Measurements from ENCODE around the gene BIK. TPM values are rescaled to one million over a fixed set of nuclear protein-coding genes. Genes with fewer than 3 reads are reported as not detected.

Gene BIK
- 1.1 and 1.3 TPM in 2 replicates for total RNA-seq

DNA sequence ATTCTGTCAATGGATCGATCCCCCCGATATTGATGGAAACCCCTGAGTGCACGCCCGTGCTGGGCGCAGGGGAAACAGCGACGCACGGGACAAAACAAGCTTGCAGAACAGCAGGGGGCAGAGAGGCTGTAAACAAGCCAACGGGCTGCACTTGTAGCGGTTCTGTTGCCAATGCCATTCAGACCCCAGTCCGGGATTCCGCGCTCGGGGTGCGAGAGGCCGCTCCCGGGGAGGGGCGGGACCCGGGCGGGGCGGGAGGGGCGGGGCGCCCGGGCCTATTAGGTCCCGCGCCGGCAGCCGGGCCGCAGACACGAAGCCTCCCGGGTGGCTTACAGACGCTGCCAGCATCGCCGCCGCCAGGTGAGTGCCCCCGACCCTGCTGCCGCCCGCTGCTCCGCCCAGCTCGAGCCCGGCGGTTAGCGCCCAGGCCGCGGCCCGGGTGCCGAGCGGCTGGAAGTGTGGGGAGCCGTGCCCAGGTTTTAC lies at the start of gene BIK:
TSS of gene BIK (plus strand) at position 307 of the 483 bp plus-strand sequence. CDS start 13,273 bp downstream, outside the sequence.

DNA sequence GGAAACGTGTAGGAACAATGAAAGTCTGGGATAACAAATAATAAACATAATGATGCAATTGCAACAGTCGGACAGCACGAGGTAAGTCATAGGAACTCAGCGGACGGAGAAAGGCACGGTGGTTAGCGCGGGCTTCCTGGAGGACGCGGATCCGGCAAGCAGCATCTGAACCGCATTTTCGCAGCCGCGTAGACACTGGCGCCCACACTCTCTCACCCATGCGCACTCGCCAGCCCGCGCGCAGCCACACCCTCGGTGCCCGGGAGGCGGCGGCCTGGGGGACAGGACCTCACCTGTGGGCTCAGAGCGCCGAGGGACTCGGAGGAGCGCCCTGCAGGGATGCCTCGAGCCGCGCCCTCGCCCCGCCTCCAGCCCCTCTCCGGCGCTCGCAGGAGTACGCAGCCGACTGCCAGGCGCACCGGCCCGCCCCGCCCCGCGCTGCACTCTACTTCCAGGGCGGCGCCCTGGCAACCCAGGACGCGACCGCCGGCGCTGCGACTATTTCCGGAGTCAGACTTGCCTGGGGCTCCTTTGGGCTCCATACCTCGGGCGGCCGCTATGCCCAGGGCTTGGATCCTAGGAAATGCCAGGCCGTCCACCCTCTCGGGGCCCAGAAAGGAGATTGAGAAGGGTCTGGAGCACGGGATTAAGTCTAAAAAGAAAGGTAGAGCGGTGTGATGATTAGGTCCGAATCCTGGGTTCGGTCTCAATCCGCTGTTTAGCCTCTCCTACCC lies 21.4 kb upstream of the BIK start, which contains the start of gene TTLL1:
TSS of gene TTLL1 (minus strand) at position 408 of the 734 bp plus-strand sequence. CDS start 13,805 bp downstream, outside the sequence.

DNA sequence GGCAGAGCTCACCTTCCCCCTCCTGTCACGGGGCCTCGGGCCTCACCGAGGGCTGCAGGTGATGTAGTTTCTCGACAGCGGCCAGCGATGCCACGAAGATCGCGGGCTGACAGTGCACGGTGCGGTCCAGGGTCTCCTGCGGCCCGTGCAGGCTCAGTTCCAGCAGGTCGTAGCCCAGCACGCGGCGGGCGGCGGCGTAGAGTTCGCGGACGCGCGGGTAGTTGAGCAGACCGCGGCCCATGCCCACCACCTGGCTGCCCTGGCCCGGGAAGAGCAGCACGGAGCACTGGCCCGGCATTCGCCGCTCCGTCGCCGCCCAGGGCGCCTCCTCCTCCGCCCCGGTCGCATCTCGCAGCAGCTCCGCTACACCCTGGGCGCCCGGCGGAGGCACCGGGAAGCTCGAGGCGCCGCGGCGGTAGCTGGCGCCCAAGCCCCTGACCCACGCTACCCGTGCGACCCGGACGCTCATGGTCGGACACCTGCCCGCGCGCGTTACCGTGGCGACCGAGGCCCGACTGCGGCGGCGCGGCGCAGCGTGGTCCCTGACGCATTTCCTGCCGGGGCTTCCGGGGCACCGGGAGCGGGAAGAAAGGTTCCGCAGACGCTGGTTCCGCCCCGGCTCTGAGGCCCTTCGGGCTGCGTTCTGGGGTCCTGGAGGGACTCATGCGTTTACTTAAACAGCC lies 32.5 kb downstream of the BIK start, which contains the start of gene MCAT:
TSS of gene MCAT (minus strand) at position 519 of the 683 bp plus-strand sequence. CDS start at position 469, 50 bp downstream.

GRCh38 chr22:43151251-43152002 lies 40.9 kb downstream of the BIK start, which contains the start of gene TSPO:
TSPO (plus strand) TSS chr22:43151559; CDS start chr22:43159239, 7,680 bp downstream.

Other genes with a start within 250 kb of the BIK start
- 51.3 and 60.3 TPM in 2 replicates for gene PACSIN2, start 95.6 kb upstream of the BIK start, total RNA-seq
- 10.0 and 12.7 TPM in 2 replicates for gene TTLL1, start 21.4 kb upstream of the BIK start, total RNA-seq
- gene MCAT, start 32.6 kb downstream of the BIK start, total RNA-seq, result 16.9 and 18.2 TPM in 2 replicates
- gene TSPO, start 40.8 kb downstream of the BIK start, total RNA-seq, result 359 and 510 TPM in 2 replicates
- 28.3 and 32.2 TPM in 2 replicates for gene TTLL12, start 76.4 kb downstream of the BIK start, total RNA-seq
- gene SCUBE1, start 232.6 kb downstream of the BIK start, total RNA-seq, result under 0.01 TPM in 1 of 2 replicates, not detected in the other

All from epithelial cell of umbilical artery (primary cell).